Vagina (tissue), 2 donors: ENCODE measurements around the gene RSU1.

Experiments
- CTCF ChIP-seq, 3 experiments: fragments of 450-650 bp in 2 of 3; fragments of 200-600 bp in 1 of 3; sonication (generic) in 1 of 3; IDR thresholded peaks; one replicate each; pipeline ENCODE4 v1.5.1; 2017 to 2019; ENCODE audit warnings: antibody characterized with exemption in 3 of 3, mild to moderate bottlenecking in 2 of 3, moderate library complexity in 2 of 3
- POLR2A ChIP-seq, 2 donors: fragments of 450-650 bp; IDR thresholded peaks; one replicate each; pipeline ENCODE4 v1.6.1; 2017; ENCODE audit warnings: antibody characterized with exemption in 2 of 2, mild to moderate bottlenecking in 2 of 2, moderate library complexity in 2 of 2
- POLR2AphosphoS5 ChIP-seq, 2 donors: sonication (generic); formaldehyde crosslinking; IDR thresholded peaks; one replicate each; pipeline ENCODE4 v1.9.0; 2017; ENCODE audit warnings: antibody characterized with exemption in 2 of 2, mild to moderate bottlenecking in 2 of 2, low read depth in 1 of 2; ENCODE audit not compliant: insufficient read depth in 1 of 2

- TF ChIP-seq CTCF (IDR thresholded peaks at IDR 0.05), result no peak
- TF ChIP-seq POLR2A (IDR thresholded peaks at IDR 0.05), result no peak
- no peak for TF ChIP-seq POLR2AphosphoS5 (IDR thresholded peaks at IDR 0.05; ENCODE audit: insufficient read depth in 1 of 2, low read depth in 1 of 2)
Measured at GRCh38 chr10:16794005-16794404, 23.2 kb downstream of the RSU1 start.
